NCI-H226 (cell line): Measurements from ENCODE around the gene GRK4.
A peak's percentile ranks its signal among the peaks of the same experiment; 100 is the strongest.

Experiments
- DNase-seq: peaks from one replicate; pipeline ENCODE4 v3.0.0-alpha.2; 2015

The GRK4 gene

GRCh38 chr4:3074846-3075651 is 111.7 kb downstream of the GRK4 start:
- DNase-seq = peak; percentile 41

- no peak for DNase-seq
Measured at GRCh38 chr4:3075652-3075981, 112.2 kb downstream of the GRK4 start.

- DNase-seq = no peak
Measured at GRCh38 chr4:3077796-3078195, 114.4 kb downstream of the GRK4 start.

- no peak for DNase-seq
Measured at GRCh38 chr4:3079694-3080123, 116.3 kb downstream of the GRK4 start.

- no peak for DNase-seq
Measured at GRCh38 chr4:3082925-3083515, 119.6 kb downstream of the GRK4 start.

GRCh38 chr4:3083732-3084131 is 120.4 kb downstream of the GRK4 start:
- DNase-seq = no peak

GRCh38 chr4:3085948-3086670 is 122.7 kb downstream of the GRK4 start:
- DNase-seq = no peak

- DNase-seq = no peak
Measured at GRCh38 chr4:3087115-3087797, 123.9 kb downstream of the GRK4 start.
